Measurements from ENCODE around the gene KDM7A. TPM values are rescaled to one million over a fixed set of nuclear protein-coding genes. Genes with fewer than 3 reads are reported as not detected.
A peak's percentile ranks its signal among the peaks of the same experiment; 100 is the strongest.

Gene KDM7A
- total and polyA plus RNA-seq, 9 of the 15 experiments (the other 6 are each of a cell fraction or from before 2014, with no cell fraction given), result 0.90 to 8.4 (median 7.0) TPM

- TF ChIP-seq, protein P1, sequence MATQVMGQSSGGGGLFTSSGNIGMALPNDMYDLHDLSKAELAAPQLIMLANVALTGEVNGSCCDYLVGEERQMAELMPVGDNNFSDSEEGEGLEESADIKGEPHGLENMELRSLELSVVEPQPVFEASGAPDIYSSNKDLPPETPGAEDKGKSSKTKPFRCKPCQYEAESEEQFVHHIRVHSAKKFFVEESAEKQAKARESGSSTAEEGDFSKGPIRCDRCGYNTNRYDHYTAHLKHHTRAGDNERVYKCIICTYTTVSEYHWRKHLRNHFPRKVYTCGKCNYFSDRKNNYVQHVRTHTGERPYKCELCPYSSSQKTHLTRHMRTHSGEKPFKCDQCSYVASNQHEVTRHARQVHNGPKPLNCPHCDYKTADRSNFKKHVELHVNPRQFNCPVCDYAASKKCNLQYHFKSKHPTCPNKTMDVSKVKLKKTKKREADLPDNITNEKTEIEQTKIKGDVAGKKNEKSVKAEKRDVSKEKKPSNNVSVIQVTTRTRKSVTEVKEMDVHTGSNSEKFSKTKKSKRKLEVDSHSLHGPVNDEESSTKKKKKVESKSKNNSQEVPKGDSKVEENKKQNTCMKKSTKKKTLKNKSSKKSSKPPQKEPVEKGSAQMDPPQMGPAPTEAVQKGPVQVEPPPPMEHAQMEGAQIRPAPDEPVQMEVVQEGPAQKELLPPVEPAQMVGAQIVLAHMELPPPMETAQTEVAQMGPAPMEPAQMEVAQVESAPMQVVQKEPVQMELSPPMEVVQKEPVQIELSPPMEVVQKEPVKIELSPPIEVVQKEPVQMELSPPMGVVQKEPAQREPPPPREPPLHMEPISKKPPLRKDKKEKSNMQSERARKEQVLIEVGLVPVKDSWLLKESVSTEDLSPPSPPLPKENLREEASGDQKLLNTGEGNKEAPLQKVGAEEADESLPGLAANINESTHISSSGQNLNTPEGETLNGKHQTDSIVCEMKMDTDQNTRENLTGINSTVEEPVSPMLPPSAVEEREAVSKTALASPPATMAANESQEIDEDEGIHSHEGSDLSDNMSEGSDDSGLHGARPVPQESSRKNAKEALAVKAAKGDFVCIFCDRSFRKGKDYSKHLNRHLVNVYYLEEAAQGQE (IDR thresholded peaks at IDR 0.05; ENCODE audit: borderline replicate concordance), result peak; percentile 96
- TF ChIP-seq, protein P1 (CRISPR knock-in tag; IDR thresholded peaks at IDR 0.05; ENCODE audit: low read depth), result peak; percentile 72; the same call in 1 of the 2 replicates
- TF ChIP-seq TGIF2 (CRISPR knock-in tag; IDR thresholded peaks at IDR 0.05) (no peak), EHMT2 (IDR thresholded peaks at IDR 0.05) (peak; percentile 93), ARNT (IDR thresholded peaks at IDR 0.05) (no peak), TRIM28 (IDR thresholded peaks at IDR 0.05) (0 out of 2 replicates have a peak, but pooled peaks have one; percentile 34), CBX3 (IDR thresholded peaks at IDR 0.05; ENCODE audit: borderline replicate concordance in 1 of 2, low read length in 2 of 2) (peak in 1 of 2 experiments; percentile 45; a peak in 1 of 3 replicates), MIER1 (IDR thresholded peaks at IDR 0.05; ENCODE audit: low read depth) (peak; percentile 83), CTCF (IDR thresholded peaks at IDR 0.05 in 2 of 3, conservative IDR thresholded peaks at IDR 0.05 in 1 of 3; ENCODE audit: insufficient read depth in 2 of 3, low read depth in 1 of 3, low read length in 3 of 3) (peak; percentile 6 to 25 (median 20); a peak in 2 of 6 replicates), ZBTB49 (CRISPR knock-in tag; IDR thresholded peaks at IDR 0.05; ENCODE audit: borderline replicate concordance) (0 out of 2 replicates have a peak, but pooled peaks have one; percentile 22), JUNB (CRISPR knock-in tag; conservative IDR thresholded peaks at IDR 0.05) (no peak), YY1 (IDR thresholded peaks at IDR 0.05; ENCODE audit: borderline replicate concordance in 1 of 3, control insufficient read depth in 1 of 3, extremely low read depth in 1 of 3, insufficient read depth in 3 of 3, insufficient read length in 1 of 3, insufficient replicate concordance in 2 of 3, low read depth in 1 of 3, low read length in 2 of 3) (peak in 1 of 3 experiments; percentile 55)
- TF ChIP-seq, protein P2, sequence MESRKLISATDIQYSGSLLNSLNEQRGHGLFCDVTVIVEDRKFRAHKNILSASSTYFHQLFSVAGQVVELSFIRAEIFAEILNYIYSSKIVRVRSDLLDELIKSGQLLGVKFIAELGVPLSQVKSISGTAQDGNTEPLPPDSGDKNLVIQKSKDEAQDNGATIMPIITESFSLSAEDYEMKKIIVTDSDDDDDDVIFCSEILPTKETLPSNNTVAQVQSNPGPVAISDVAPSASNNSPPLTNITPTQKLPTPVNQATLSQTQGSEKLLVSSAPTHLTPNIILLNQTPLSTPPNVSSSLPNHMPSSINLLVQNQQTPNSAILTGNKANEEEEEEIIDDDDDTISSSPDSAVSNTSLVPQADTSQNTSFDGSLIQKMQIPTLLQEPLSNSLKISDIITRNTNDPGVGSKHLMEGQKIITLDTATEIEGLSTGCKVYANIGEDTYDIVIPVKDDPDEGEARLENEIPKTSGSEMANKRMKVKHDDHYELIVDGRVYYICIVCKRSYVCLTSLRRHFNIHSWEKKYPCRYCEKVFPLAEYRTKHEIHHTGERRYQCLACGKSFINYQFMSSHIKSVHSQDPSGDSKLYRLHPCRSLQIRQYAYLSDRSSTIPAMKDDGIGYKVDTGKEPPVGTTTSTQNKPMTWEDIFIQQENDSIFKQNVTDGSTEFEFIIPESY (CRISPR knock-in tag; IDR thresholded peaks at IDR 0.05), result peak; percentile 60; the same call in 1 of the 2 replicates
Measured at GRCh38 chr7:140201393-140201792, 24.6 kb upstream of the KDM7A start (continued).

Data from K562 (cell line).